Hematopoietic multipotent progenitor cell (in vitro differentiated cells): ENCODE data around the gene SRRM1. TPM values are rescaled to one million over a fixed set of nuclear protein-coding genes. Genes with fewer than 3 reads are reported as not detected.
"Not testable (repeated sequence)": the region's sequence is repeated elsewhere in the genome, so short reads cannot be mapped to it uniquely, and the experiment has no call there.

Source experiments
- DNase-seq, 3 donors: peaks; one replicate each; pipeline ENCODE4 v3.0.0-alpha.2; 2011 to 2015; ENCODE audit warnings: low read depth in 2 of 3, low spot score in 2 of 3
- total RNA-seq: library from RNA; depleted of rRNA; stranded (reverse); fragments of >200 nt; gene quantifications from one replicate; pipeline ENCODE4 v1.2.3, GENCODE V29; 2012

SRRM1 gene
- total RNA-seq, 1 donor: 32.6 TPM

GRCh38 chr1:24641646-24642151 is 1.4 kb upstream of the SRRM1 start:
- DNase-seq: peak in 2 of 3 donors; percentile 19 to 36

- peak in 1 of 3 donors; percentile 12 for DNase-seq
These were observed 429 bp downstream of the SRRM1 start for GRCh38 chr1:24643363-24644099.

GRCh38 chr1:24644100-24644384 is 940 bp downstream of the SRRM1 start:
- peak in 1 of 3 donors; percentile 4 for DNase-seq

GRCh38 chr1:24648919-24649318 is 5.8 kb downstream of the SRRM1 start:
- DNase-seq: no peak

- DNase-seq: no peak
These were observed 9.3 kb downstream of the SRRM1 start for GRCh38 chr1:24652382-24652781.

GRCh38 chr1:24654010-24654409 is 10.9 kb downstream of the SRRM1 start:
- no peak for DNase-seq

- no peak for DNase-seq
These were observed 12.9 kb downstream of the SRRM1 start for GRCh38 chr1:24656046-24656445.

- DNase-seq: no peak
These were observed 14.7 kb downstream of the SRRM1 start for GRCh38 chr1:24657781-24658180.

- DNase-seq: no peak
These were observed 16.2 kb downstream of the SRRM1 start for GRCh38 chr1:24659166-24659904.

GRCh38 chr1:24659993-24660665 is 17.0 kb downstream of the SRRM1 start:
- no peak for DNase-seq

GRCh38 chr1:24664507-24665033 is 21.5 kb downstream of the SRRM1 start:
- no peak for DNase-seq

- no peak for DNase-seq
These were observed 23.7 kb downstream of the SRRM1 start for GRCh38 chr1:24666794-24667193.

GRCh38 chr1:24671372-24671771 is 28.3 kb downstream of the SRRM1 start:
- DNase-seq: not testable (repeated sequence)

GRCh38 chr1:24672686-24673085 is 29.6 kb downstream of the SRRM1 start:
- DNase-seq: not testable (repeated sequence)

GRCh38 chr1:24673341-24673740 is 30.2 kb downstream of the SRRM1 start:
- DNase-seq: no peak

- DNase-seq: not testable (repeated sequence)
These were observed 35.3 kb downstream of the SRRM1 start for GRCh38 chr1:24678421-24678820.

GRCh38 chr1:24679725-24680124 is 36.6 kb downstream of the SRRM1 start:
- no peak for DNase-seq

GRCh38 chr1:24683713-24684162 is 40.6 kb downstream of the SRRM1 start:
- DNase-seq: no peak

GRCh38 chr1:24688033-24688432 is 44.9 kb downstream of the SRRM1 start:
- DNase-seq: no peak

- DNase-seq: peak; percentile 32 to 74 (median 56)
These were observed 45.6 kb downstream of the SRRM1 start for GRCh38 chr1:24688621-24689195.

- DNase-seq: no peak
These were observed 47.9 kb downstream of the SRRM1 start for GRCh38 chr1:24691051-24691450.
